Neural progenitor cell (in vitro differentiated cells): ENCODE data around the gene PRKCSH.

Experiments used
- EZH2 ChIP-seq: fragments of 200-600 bp; sonication (generic); IDR thresholded peaks from 2 replicates; pipeline ENCODE4 v1.6.1; 2017; ENCODE audit warnings: antibody characterized with exemption, mild to moderate bottlenecking, moderate library complexity
- EZH2phosphoT487 ChIP-seq: fragments of 200-600 bp; sonication (generic); IDR thresholded peaks from 2 replicates; pipeline ENCODE4 v1.6.1; 2017; ENCODE audit warnings: antibody characterized with exemption
- TF ChIP-seq, protein P1 (sequence below): fragments of 200-600 bp; sonication (generic); IDR thresholded peaks from 2 replicates; pipeline ENCODE4 v1.5.1; 2017; ENCODE audit warnings: antibody characterized with exemption, mild to moderate bottlenecking

- TF ChIP-seq, protein P1, sequence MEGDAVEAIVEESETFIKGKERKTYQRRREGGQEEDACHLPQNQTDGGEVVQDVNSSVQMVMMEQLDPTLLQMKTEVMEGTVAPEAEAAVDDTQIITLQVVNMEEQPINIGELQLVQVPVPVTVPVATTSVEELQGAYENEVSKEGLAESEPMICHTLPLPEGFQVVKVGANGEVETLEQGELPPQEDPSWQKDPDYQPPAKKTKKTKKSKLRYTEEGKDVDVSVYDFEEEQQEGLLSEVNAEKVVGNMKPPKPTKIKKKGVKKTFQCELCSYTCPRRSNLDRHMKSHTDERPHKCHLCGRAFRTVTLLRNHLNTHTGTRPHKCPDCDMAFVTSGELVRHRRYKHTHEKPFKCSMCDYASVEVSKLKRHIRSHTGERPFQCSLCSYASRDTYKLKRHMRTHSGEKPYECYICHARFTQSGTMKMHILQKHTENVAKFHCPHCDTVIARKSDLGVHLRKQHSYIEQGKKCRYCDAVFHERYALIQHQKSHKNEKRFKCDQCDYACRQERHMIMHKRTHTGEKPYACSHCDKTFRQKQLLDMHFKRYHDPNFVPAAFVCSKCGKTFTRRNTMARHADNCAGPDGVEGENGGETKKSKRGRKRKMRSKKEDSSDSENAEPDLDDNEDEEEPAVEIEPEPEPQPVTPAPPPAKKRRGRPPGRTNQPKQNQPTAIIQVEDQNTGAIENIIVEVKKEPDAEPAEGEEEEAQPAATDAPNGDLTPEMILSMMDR: no peak
- no peak for TF ChIP-seq EZH2
- TF ChIP-seq EZH2phosphoT487: no peak
Observed at GRCh38 chr19:11434703-11435056, 755 bp upstream of the PRKCSH start.
